ENCODE measurements around the gene PPIP5K1. TPM values are rescaled to one million over a fixed set of nuclear protein-coding genes. Genes with fewer than 3 reads are reported as not detected.
"Not testable (repeated sequence)": the region's sequence is repeated elsewhere in the genome, so short reads cannot be mapped to it uniquely, and the experiment has no call there.

The PPIP5K1 gene
- total RNA-seq, 1 donor from 2014 or later: 13.8 TPM

- DNase-seq (ENCODE audit: low read depth, low spot score): no peak
Observed at GRCh38 chr15:43545426-43545825, 44.6 kb downstream of the PPIP5K1 start.

GRCh38 chr15:43544266-43544665 is 45.7 kb downstream of the PPIP5K1 start:
- DNase-seq (ENCODE audit: low read depth, low spot score): no peak

GRCh38 chr15:43541785-43542184 is 48.2 kb downstream of the PPIP5K1 start:
- DNase-seq (ENCODE audit: low read depth, low spot score): no peak

DNA sequence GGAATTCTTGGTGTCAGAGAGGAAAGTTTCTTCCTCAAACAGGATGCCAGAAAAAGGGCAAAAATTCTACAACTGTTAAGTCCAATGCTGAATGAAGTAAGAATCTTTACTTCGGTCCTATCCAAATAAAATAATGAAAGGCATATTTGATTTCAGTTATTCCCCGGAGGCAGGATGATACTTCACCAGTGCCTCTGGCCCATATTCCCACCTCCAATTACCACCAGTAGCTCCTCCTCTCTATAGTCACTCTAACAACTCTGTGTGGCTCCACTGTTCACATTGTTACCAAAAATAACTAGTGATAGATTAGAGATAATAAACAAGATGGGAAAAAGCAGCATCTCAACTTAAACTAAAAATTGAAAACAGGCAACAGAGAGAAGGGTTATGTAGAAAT is 51.9 kb downstream of the PPIP5K1 start:
- DNase-seq (ENCODE audit: low read depth, low spot score): no peak

GRCh38 chr15:43534897-43535296 is 55.1 kb downstream of the PPIP5K1 start:
- no peak for DNase-seq (ENCODE audit: low read depth, low spot score)

- not testable (repeated sequence) for DNase-seq (ENCODE audit: low read depth, low spot score)
Observed at GRCh38 chr15:43532826-43533225, 57.2 kb downstream of the PPIP5K1 start.

DNA sequence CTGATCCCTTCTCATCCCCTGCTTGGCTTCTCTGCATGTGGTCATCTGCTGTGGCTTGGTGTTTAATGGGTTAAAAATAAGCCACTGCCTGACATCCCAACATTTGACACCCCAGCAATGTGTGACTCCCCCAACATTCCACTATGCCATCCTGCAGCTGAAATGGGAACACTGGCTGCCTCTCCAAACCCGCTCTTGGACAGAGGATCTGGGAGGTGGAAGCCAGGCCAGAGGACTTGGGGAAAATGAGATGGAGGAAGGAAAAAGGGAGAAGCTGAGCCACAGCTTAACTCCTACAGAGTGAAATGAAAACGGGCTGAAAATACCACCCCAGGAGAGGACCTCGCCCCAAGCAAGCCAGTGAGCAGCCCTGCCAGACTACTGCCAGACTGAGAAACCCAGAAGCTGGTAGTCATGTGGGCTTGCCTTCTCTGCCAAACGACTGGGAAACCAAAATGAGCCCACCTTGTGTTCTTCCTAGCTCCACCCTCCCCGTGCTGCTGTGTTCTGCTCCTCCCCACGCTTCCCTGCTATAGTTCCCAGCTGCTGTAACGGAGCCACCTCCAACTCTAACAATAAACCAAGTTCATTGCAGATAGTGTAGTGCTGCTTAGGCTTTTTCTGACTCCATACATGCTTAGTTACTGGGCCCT is 58.9 kb downstream of the PPIP5K1 start:
- no peak for DNase-seq (ENCODE audit: low read depth, low spot score)

- no peak for DNase-seq (ENCODE audit: low read depth, low spot score)
Observed at GRCh38 chr15:43529587-43530345, 60.2 kb downstream of the PPIP5K1 start.

GRCh38 chr15:43529141-43529540 is 60.9 kb downstream of the PPIP5K1 start:
- DNase-seq (ENCODE audit: low read depth, low spot score): no peak

DNA sequence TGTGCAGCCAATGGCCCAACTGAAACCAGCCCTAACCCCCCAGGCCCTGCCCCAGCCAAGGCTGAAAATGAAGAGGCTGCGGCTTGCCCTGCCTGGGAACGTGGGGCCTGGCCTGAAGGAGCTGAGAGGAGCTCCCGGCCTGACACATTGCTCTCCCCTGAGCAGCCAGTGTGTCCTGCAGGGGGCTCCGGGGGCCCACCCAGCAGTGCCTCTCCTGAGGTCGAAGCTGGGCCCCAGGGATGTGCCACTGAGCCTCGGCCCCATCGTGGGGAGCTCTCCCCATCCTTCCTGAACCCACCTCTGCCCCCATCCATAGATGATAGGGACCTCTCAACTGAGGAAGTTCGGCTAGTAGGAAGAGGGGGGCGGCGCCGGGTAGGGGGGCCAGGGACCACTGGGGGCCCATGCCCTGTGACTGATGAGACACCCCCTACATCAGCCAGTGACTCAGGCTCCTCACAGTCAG is 61.4 kb downstream of the PPIP5K1 start:
- DNase-seq (ENCODE audit: low read depth, low spot score): no peak

- DNase-seq (ENCODE audit: low read depth, low spot score): no peak
Observed at GRCh38 chr15:43527802-43528541, 62.0 kb downstream of the PPIP5K1 start.

DNA sequence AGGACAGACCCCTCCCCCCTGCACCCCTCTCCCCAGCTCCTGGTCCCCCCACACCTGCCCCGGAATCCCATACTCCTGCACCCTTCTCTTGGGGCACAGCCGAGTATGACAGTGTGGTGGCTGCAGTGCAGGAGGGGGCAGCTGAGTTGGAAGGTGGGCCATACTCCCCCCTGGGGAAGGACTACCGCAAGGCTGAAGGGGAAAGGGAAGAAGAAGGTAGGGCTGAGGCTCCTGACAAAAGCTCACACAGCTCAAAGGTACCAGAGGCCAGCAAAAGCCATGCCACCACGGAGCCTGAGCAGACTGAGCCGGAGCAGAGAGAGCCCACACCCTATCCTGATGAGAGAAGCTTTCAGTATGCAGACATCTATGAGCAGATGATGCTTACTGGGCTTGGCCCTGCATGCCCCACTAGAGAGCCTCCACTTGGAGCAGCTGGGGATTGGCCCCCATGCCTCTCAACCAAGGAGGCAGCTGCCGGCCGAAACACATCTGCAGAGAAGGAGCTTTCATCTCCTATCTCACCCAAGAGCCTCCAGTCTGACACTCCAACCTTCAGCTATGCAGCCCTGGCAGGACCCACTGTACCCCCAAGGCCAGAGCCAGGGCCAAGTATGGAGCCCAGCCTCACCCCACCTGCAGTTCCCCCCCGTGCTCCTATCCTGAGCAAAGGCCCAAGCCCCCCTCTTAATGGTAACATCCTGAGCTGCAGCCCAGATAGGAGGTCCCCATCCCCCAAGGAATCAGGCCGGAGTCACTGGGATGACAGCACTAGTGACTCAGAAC is 62.8 kb downstream of the PPIP5K1 start:
- DNase-seq (ENCODE audit: low read depth, low spot score): no peak

- DNase-seq (ENCODE audit: low read depth, low spot score): no peak
Observed at GRCh38 chr15:43526261-43526930, 63.6 kb downstream of the PPIP5K1 start.

DNA sequence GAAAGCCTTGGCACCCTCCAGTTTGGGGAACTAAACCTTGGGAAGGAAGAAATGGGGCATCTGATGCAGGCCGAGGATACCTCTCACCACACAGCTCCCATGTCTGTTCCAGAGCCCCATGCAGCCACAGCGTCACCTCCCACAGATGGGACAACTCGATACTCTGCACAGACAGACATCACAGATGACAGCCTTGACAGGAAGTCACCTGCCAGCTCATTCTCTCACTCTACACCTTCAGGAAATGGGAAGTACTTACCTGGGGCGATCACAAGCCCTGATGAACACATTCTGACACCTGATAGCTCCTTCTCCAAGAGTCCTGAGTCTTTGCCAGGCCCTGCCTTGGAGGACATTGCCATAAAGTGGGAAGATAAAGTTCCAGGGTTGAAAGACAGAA is 64.9 kb downstream of the PPIP5K1 start:
- DNase-seq (ENCODE audit: low read depth, low spot score): no peak

DNA sequence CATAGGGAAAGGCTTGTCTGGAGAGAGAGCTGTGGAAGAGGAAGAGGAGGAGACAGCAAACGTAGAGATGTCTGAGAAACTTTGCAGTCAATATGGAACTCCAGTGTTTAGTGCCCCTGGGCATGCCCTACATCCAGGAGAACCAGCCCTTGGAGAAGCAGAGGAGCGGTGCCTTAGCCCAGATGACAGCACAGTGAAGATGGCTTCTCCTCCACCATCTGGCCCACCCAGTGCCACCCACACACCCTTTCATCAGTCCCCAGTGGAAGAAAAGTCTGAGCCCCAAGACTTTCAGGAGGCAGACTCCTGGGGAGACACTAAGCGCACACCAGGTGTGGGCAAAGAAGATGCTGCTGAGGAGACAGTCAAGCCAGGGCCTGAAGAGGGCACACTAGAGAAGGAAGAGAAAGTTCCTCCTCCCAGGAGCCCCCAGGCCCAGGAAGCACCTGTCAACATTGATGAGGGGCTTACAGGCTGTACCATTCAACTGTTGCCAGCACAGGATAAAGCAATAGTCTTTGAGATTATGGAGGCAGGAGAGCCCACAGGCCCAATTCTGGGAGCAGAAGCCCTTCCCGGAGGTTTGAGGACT is 65.7 kb downstream of the PPIP5K1 start:
- no peak for DNase-seq (ENCODE audit: low read depth, low spot score)

DNA sequence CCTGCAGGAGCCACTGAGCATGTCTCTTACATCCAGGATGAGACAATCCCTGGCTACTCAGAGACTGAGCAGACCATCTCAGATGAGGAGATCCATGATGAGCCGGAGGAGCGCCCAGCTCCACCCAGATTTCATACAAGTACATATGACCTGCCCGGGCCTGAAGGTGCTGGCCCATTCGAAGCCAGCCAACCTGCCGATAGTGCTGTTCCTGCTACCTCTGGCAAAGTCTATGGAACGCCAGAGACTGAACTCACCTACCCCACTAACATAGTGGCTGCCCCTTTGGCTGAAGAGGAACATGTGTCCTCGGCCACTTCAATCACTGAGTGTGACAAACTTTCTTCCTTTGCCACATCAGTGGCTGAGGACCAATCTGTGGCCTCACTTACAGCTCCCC is 66.4 kb downstream of the PPIP5K1 start:
- no peak for DNase-seq (ENCODE audit: low read depth, low spot score)

DNA sequence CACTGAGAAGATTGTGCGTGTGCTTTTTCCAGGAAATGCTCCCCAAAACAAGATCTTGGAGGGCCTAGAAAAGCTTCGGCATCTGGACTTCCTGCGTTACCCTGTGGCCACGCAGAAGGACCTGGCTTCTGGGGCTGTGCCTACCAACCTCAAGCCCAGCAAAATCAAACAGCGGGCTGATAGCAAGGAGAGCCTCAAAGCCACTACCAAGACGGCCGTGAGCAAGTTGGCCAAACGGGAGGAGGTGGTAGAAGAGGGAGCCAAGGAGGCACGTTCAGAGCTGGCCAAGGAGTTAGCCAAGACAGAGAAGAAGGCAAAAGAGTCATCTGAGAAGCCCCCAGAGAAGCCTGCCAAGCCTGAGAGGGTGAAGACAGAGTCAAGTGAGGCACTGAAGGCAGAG is 67.8 kb downstream of the PPIP5K1 start:
- DNase-seq (ENCODE audit: low read depth, low spot score): no peak

- no peak for DNase-seq (ENCODE audit: low read depth, low spot score)
Observed at GRCh38 chr15:43521419-43521818, 68.6 kb downstream of the PPIP5K1 start.

GRCh38 chr15:43520138-43520537 is 69.9 kb downstream of the PPIP5K1 start:
- no peak for DNase-seq (ENCODE audit: low read depth, low spot score)

- no peak for DNase-seq (ENCODE audit: low read depth, low spot score)
Observed at GRCh38 chr15:43519196-43519595, 70.8 kb downstream of the PPIP5K1 start.
